GM18526 (cell line): Measurements from ENCODE around the gene MUS81.

Experiments
- POLR2A ChIP-seq: IDR thresholded peaks from 3 replicates; pipeline ENCODE4 v1.6.1; 2011; ENCODE audit not compliant: insufficient read length; ENCODE audit errors: extremely low read depth

The MUS81 gene

GRCh38 chr11:65886826-65887722 lies 26.8 kb downstream of the MUS81 start:
- no peak for TF ChIP-seq POLR2A

- TF ChIP-seq POLR2A: no peak
These were observed 27.5 kb downstream of the MUS81 start for GRCh38 chr11:65887723-65888162.

DNA sequence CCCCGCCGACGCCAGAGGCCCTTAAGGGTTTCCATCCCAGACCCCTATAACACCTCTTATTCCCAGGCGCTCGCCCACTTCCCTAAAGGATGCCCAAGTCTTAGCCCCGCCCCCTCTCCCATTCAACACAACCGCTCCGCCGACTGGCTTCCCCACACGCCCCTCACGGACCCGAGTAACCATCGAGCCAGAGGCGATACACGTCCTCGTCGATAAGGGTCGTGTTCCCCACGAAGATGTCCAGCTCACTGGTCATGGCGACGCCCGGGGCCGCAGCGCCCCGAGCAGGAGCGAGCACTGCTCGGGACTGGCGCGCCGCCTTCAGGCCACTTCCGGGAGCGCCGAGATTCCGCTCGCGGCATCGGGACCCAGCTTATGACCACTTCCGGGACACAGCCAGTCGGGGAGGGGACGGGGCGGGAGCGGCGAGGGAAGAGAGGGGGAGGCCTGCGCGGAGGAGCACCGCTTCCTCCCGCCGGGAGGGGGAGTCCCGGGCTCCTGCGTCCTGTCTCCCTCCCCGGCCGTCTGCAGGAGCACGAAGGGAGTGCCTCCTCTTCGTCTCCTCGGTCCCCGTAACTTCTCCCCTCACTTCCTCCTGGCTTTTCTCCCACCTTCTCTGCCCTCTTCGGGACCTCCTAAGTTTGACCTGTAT lies 28.1 kb downstream of the MUS81 start, which contains the start of gene FIBP:
FIBP (minus strand) TSS at position 309 of the 652 bp plus-strand sequence; CDS start at position 256, 53 bp downstream.
- peak; percentile 93 for TF ChIP-seq POLR2A

- TF ChIP-seq POLR2A: peak; percentile 99
These were observed 30.3 kb downstream of the MUS81 start, which contains the start of gene CCDC85B for GRCh38 chr11:65890324-65891218. Gene CCDC85B, plus strand, starts transcription at chr11:65890673. Its CDS starts 111 bp downstream, at chr11:65890784.

GRCh38 chr11:65891219-65892136 lies 31.2 kb downstream of the MUS81 start:
- no peak for TF ChIP-seq POLR2A

- TF ChIP-seq POLR2A: peak; percentile 2
These were observed 32.6 kb downstream of the MUS81 start for GRCh38 chr11:65892661-65893317.

DNA sequence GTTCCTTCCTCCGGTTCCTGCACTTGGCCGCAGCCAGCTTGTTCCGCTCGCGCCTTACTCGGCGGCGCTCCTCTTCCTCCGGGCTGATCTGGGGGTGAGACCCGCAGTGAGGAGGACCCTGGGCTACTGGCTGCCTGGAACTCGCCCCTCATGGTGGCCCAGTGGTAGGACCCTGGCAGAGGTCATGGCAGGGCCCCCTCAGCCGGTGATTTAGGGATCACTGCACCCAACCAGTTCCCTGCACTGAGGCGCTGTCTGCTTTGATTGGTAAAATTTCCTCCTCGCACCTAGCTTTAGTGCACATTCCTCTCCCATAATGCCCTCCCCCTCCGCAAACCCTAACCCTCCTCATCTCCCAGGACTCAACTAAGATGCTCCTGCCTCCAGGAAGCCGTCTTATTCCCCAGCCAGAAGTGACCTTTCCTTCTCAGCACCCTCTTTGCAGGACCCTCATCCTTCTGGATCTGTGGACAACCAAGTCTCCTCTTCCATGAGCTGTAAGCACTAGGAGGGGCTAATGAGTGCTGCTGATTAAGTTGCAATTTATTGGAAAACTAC lies 33.9 kb downstream of the MUS81 start:
- peak; percentile 57 for TF ChIP-seq POLR2A

GRCh38 chr11:65895482-65895981 lies 35.3 kb downstream of the MUS81 start:
- no peak for TF ChIP-seq POLR2A

- TF ChIP-seq POLR2A: no peak
These were observed 36.1 kb downstream of the MUS81 start for GRCh38 chr11:65896034-65896999.

GRCh38 chr11:65897020-65897471 lies 36.8 kb downstream of the MUS81 start:
- TF ChIP-seq POLR2A: no peak

DNA sequence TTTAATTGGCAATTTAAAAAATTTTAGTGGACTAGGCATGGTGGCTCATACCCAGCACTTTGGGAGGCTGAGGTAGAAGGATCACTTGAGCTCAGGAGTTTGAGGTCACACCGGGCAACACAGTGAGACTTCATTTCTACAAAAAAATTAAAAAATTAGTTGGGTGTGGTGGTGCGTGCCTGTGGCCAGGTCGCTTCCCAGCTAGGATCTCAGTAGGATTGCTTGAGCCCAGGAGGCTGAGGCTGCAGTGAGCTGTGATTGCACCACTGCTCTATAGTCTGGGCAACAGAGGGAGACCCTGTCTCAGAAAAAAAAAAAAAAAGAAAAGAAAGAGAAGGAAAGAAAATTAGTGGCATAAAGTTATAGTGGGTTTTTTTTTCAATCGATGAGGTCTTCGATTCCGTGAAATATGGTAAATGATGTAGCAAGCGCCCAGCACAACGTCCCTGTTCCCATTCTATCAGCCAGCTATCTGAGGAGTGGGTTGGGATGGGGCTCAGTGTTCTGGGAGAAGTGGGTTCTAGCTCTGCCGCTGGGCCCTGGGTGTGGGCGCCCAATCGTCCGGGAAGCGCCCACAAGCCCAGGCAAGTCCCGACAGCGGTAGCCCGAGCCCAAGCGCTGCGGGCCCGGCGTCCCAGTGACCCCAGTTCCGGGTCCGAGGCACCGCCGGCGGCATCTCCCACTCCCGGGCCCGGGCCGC lies 38.6 kb downstream of the MUS81 start:
- TF ChIP-seq POLR2A: no peak
